ENCODE data around the gene ADGRG6.
"Not testable (repeated sequence)": the region's sequence is repeated elsewhere in the genome, so short reads cannot be mapped to it uniquely, and the experiment has no call there.

The ADGRG6 gene

GRCh38 chr6:142322504-142323198 is 20.8 kb downstream of the ADGRG6 start:
- peak; percentile 45 for DNase-seq

- DNase-seq = peak; percentile 90
Measured at GRCh38 chr6:142323377-142323776, 21.6 kb downstream of the ADGRG6 start.

GRCh38 chr6:142324111-142324510 is 22.3 kb downstream of the ADGRG6 start:
- DNase-seq = no peak

- no peak for DNase-seq
Measured at GRCh38 chr6:142325111-142325510, 23.3 kb downstream of the ADGRG6 start.

GRCh38 chr6:142326540-142326939 is 24.7 kb downstream of the ADGRG6 start:
- no peak for DNase-seq

- DNase-seq = no peak
Measured at GRCh38 chr6:142328070-142328469, 26.3 kb downstream of the ADGRG6 start.

GRCh38 chr6:142329486-142330113 is 27.8 kb downstream of the ADGRG6 start:
- DNase-seq = no peak

GRCh38 chr6:142331075-142331551 is 29.3 kb downstream of the ADGRG6 start:
- no peak for DNase-seq

- DNase-seq = no peak
Measured at GRCh38 chr6:142331601-142332000, 29.8 kb downstream of the ADGRG6 start.

GRCh38 chr6:142332393-142333098 is 30.7 kb downstream of the ADGRG6 start:
- DNase-seq = no peak

GRCh38 chr6:142333431-142333830 is 31.6 kb downstream of the ADGRG6 start:
- DNase-seq = no peak

- DNase-seq = no peak
Measured at GRCh38 chr6:142334294-142334693, 32.5 kb downstream of the ADGRG6 start.

- DNase-seq = no peak
Measured at GRCh38 chr6:142335415-142335814, 33.6 kb downstream of the ADGRG6 start.

- no peak for DNase-seq
Measured at GRCh38 chr6:142336183-142336582, 34.4 kb downstream of the ADGRG6 start.

- DNase-seq = no peak
Measured at GRCh38 chr6:142336787-142337186, 35.0 kb downstream of the ADGRG6 start.

GRCh38 chr6:142339113-142339512 is 37.3 kb downstream of the ADGRG6 start:
- DNase-seq = no peak

- no peak for DNase-seq
Measured at GRCh38 chr6:142339968-142340658, 38.3 kb downstream of the ADGRG6 start.

GRCh38 chr6:142341855-142342330 is 40.1 kb downstream of the ADGRG6 start:
- DNase-seq = no peak

GRCh38 chr6:142342986-142343385 is 41.2 kb downstream of the ADGRG6 start:
- DNase-seq = no peak

- DNase-seq = no peak
Measured at GRCh38 chr6:142343938-142344337, 42.1 kb downstream of the ADGRG6 start.

GRCh38 chr6:142345261-142345660 is 43.5 kb downstream of the ADGRG6 start:
- no peak for DNase-seq

- not testable (repeated sequence) for DNase-seq
Measured at GRCh38 chr6:142346166-142346565, 44.4 kb downstream of the ADGRG6 start.

- DNase-seq = no peak
Measured at GRCh38 chr6:142349215-142349823, 47.5 kb downstream of the ADGRG6 start.
